ENCODE measurements around the gene CCDC127. TPM values are rescaled to one million over a fixed set of nuclear protein-coding genes. Genes with fewer than 3 reads are reported as not detected.
"Not testable (repeated sequence)": the region's sequence is repeated elsewhere in the genome, so short reads cannot be mapped to it uniquely, and the experiment has no call there.

The CCDC127 gene
- total and polyA plus RNA-seq, 5 donors from 2014 or later, result 3.2 to 5.7 (median 4.0) TPM

DNA sequence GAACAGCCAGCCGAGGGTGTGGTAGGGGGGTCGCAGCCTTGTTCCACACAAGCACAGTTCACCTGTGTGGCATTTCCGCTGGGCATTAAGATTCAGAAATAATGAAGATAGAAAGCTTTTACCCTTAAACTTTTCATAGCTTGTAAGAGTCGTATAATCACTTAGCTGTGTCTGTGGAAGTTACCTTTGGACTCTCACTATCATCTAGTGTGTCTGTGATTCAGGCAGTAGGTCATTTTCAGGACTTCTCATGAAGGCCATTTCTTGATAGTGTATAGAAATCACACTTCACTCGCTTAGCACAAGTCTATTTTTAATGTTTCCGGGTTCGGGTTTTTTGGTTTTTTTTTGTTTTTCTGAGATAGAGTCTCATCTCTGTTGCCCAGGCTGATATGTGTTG, 37.2 kb upstream of the CCDC127 start:
- H3K36me3 ChIP-seq (ENCODE audit: control insufficient read depth, insufficient read depth, low read length), result peaks cover 19% of the 10 kb centered on the region
- H3K36me3 Mint-ChIP-seq, result peaks cover 24% of the 10 kb centered on the region
- H3K27ac Mint-ChIP-seq, result not testable (repeated sequence)

DNA sequence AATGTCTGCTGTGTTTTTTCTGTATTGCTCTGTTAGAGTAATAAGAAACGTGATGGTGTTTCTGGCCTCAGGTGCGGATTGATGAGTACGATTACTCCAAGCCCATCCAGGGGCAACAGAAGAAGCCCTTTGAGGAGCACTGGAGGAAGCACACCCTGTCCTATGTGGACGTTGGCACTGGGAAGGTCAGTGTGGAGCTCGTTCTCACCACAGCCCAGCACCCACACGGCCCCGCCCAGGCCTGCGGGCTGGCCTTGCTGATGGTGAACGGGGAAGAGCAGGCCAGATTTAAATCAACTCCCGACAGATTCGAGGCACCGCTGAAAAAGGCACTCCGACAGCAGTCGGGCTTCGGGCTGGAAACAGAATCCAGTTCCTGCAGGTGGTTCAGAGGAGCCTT, 36.4 kb upstream of the CCDC127 start:
- not testable (repeated sequence) for H3K27me3 ChIP-seq (ENCODE audit: control insufficient read depth, insufficient read depth, low read length); H3K9me3 Mint-ChIP-seq; H3K9me3 ChIP-seq (ENCODE audit: control insufficient read depth in 2 of 2, low read length in 2 of 2); DNase-seq; H3K27me3 Mint-ChIP-seq; H3K27ac ChIP-seq (ENCODE audit: insufficient read depth, low read length, poor library complexity, severe bottlenecking); H3K4me3 Mint-ChIP-seq; H3K4me3 ChIP-seq (ENCODE audit: low read depth, low read length); H3K4me1 ChIP-seq (ENCODE audit: control insufficient read depth, insufficient read depth, low read length, poor library complexity, severe bottlenecking); H3K27ac Mint-ChIP-seq; ATAC-seq (ENCODE audit: low read depth in 2 of 2)
- H3K4me1 Mint-ChIP-seq, result peaks cover 7 to 17% (median 11%) of the 10 kb centered on the region in 4 donors
- peaks cover 20% of the 10 kb centered on the region for H3K36me3 ChIP-seq (ENCODE audit: control insufficient read depth, insufficient read depth, low read length)
- H3K36me3 Mint-ChIP-seq, result peaks cover 32% of the 10 kb centered on the region

More for the DNA sequence above, 37.2 kb upstream of the CCDC127 start:
- not testable (repeated sequence) for H3K4me1 ChIP-seq (ENCODE audit: control insufficient read depth, insufficient read depth, low read length, poor library complexity, severe bottlenecking); H3K9me3 ChIP-seq (ENCODE audit: control insufficient read depth in 2 of 2, low read length in 2 of 2); H3K27me3 Mint-ChIP-seq; H3K27me3 ChIP-seq (ENCODE audit: control insufficient read depth, insufficient read depth, low read length); H3K27ac ChIP-seq (ENCODE audit: insufficient read depth, low read length, poor library complexity, severe bottlenecking); DNase-seq; H3K9me3 Mint-ChIP-seq; ATAC-seq (ENCODE audit: low read depth in 2 of 2); H3K4me3 ChIP-seq (ENCODE audit: low read depth, low read length); H3K4me3 Mint-ChIP-seq
- peaks cover 7 to 17% (median 11%) of the 10 kb centered on the region in 4 donors for H3K4me1 Mint-ChIP-seq

DNA sequence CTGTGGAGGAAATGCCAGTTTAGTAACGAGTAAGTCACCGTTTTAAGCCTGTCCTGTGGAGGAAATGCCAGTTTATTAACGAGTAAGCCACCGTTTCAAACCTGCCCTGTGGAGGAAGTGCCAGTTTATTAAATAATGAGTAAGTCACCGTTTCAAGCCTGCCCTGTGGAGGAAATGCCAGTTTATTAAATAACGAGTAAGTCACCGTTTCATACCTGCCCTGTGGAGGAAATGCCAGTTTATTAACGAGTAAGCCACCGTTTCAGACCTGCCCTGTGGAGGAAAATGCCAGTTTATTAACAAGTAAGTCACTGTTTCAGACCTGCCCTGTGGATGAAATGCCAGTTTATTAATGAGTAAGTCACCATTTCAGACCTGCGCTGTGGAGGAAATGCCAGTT, 34.6 kb upstream of the CCDC127 start:
- Histone ChIP-seq H3K9me3 (ENCODE audit: control insufficient read depth in 2 of 2, low read length in 2 of 2) (no peaks in the 10 kb centered on the region), H3K27ac (ENCODE audit: insufficient read depth, low read length, poor library complexity, severe bottlenecking) (peak overlapping the region; percentile 51), H3K27me3 (ENCODE audit: control insufficient read depth, insufficient read depth, low read length) (no peaks in the 10 kb centered on the region), H3K4me1 (ENCODE audit: control insufficient read depth, insufficient read depth, low read length, poor library complexity, severe bottlenecking) (peaks cover 8% of the 10 kb centered on the region), H3K4me3 (ENCODE audit: low read depth, low read length) (peak overlapping the region; percentile 77), H3K36me3 (ENCODE audit: control insufficient read depth, insufficient read depth, low read length) (peaks cover 32% of the 10 kb centered on the region)
- Mint-ChIP-seq H3K9me3 (no peaks in the 10 kb centered on the region), H3K4me3 (peak overlapping the region; percentile 10 to 84 (median 46)), H3K27ac (peak overlapping the region; percentile 79 to 84 (median 80)), H3K36me3 (peaks cover 42% of the 10 kb centered on the region), H3K27me3 (no peaks in the 10 kb centered on the region), H3K4me1 (peaks cover 7 to 17% (median 11%) of the 10 kb centered on the region in 4 donors)
- peak in 1 of 3 donors; percentile 54 for DNase-seq
- no peak for ATAC-seq (ENCODE audit: low read depth in 2 of 2)

DNA sequence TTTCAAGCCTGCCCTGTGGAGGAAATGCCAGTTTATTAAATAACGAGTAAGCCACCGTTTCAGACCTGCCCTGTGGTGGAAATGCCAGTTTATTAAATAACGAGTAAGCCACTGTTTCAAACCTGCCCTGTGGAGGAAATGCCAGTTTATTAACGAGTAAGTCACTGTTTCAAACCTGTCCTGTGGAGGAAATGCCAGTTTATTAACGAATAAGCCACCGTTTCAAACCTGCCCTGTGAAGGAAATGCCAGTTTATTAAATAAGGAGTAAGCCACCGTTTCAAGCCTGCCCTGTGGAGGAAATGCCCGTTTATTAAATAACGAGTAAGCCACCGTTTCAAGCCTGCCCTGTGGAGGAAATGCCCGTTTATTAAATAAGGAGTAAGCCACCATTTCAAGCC, 34.0 kb upstream of the CCDC127 start:
- peak overlapping the region in 3 of 4 donors; percentile 45 to 84 (median 48) for H3K4me3 Mint-ChIP-seq

DNA sequence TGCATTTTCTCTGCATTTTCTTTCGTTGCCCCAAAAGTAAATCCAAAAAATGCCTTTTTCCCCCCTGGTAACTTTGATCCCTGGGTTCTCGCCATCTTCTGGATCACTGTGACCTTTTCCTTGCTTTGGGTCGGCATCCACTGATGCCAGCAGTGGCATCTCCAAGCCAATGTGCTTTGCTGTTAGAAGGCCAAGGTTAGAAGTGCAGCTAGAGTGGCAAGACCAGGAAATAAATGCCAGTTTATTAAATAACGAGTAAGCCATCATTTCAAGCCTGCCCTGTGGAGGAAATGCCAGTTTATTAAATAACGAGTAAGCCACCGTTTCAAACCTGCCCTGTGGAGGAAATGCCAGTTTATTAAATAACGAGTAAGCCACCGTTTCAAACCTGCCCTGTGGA, 33.6 kb upstream of the CCDC127 start:
- H3K9me3 ChIP-seq (ENCODE audit: control insufficient read depth in 2 of 2, low read length in 2 of 2); H3K27me3 Mint-ChIP-seq; H3K4me1 ChIP-seq (ENCODE audit: control insufficient read depth, insufficient read depth, low read length, poor library complexity, severe bottlenecking); H3K9me3 Mint-ChIP-seq; DNase-seq; H3K4me3 ChIP-seq (ENCODE audit: low read depth, low read length); H3K27me3 ChIP-seq (ENCODE audit: control insufficient read depth, insufficient read depth, low read length); H3K4me3 Mint-ChIP-seq; ATAC-seq (ENCODE audit: low read depth in 2 of 2): not testable (repeated sequence)
- peak overlapping the region; percentile 51 for H3K27ac ChIP-seq (ENCODE audit: insufficient read depth, low read length, poor library complexity, severe bottlenecking)
- H3K27ac Mint-ChIP-seq, result peak overlapping the region in 1 of 3 donors; percentile 84
- H3K36me3 ChIP-seq (ENCODE audit: control insufficient read depth, insufficient read depth, low read length), result peaks cover 26% of the 10 kb centered on the region
- peaks cover 7 to 17% (median 11%) of the 10 kb centered on the region in 4 donors for H3K4me1 Mint-ChIP-seq
- peaks cover 50% of the 10 kb centered on the region for H3K36me3 Mint-ChIP-seq

More for the DNA sequence above, 34.0 kb upstream of the CCDC127 start:
- H3K9me3 Mint-ChIP-seq; ATAC-seq (ENCODE audit: low read depth in 2 of 2); H3K4me1 ChIP-seq (ENCODE audit: control insufficient read depth, insufficient read depth, low read length, poor library complexity, severe bottlenecking); H3K27me3 ChIP-seq (ENCODE audit: control insufficient read depth, insufficient read depth, low read length); H3K9me3 ChIP-seq (ENCODE audit: control insufficient read depth in 2 of 2, low read length in 2 of 2); H3K27me3 Mint-ChIP-seq: not testable (repeated sequence)
- H3K4me1 Mint-ChIP-seq, result peaks cover 7 to 17% (median 11%) of the 10 kb centered on the region in 4 donors
- Histone ChIP-seq H3K36me3 (ENCODE audit: control insufficient read depth, insufficient read depth, low read length) (peaks cover 30% of the 10 kb centered on the region), H3K27ac (ENCODE audit: insufficient read depth, low read length, poor library complexity, severe bottlenecking) (peak overlapping the region; percentile 51), H3K4me3 (ENCODE audit: low read depth, low read length) (peak overlapping the region; percentile 77)
- peak in 1 of 3 donors; percentile 8 for DNase-seq
- peak overlapping the region in 2 of 3 donors; percentile 80 to 84 for H3K27ac Mint-ChIP-seq
- peaks cover 47% of the 10 kb centered on the region for H3K36me3 Mint-ChIP-seq

DNA sequence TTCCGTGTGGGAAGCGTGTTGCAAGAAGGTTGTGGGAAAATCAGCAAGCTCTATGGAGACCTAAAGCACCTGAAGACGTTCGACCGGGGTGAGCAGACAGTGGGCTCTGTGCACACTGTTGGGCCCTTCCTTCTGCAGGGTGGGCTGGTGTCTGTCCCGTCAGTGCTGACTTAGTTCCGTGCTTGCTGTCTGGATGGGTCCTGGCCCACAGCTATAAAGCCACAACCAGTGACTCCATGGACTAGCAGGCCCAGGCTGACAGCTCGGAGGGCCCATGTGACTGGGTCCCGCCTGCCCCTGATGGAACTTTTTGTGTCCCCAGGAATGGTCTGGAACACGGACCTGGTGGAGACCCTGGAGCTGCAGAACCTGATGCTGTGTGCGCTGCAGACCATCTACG, 33.1 kb upstream of the CCDC127 start:
- not testable (repeated sequence) for H3K27ac ChIP-seq (ENCODE audit: insufficient read depth, low read length, poor library complexity, severe bottlenecking); H3K4me3 Mint-ChIP-seq; H3K4me1 ChIP-seq (ENCODE audit: control insufficient read depth, insufficient read depth, low read length, poor library complexity, severe bottlenecking); H3K9me3 Mint-ChIP-seq; H3K27me3 ChIP-seq (ENCODE audit: control insufficient read depth, insufficient read depth, low read length); H3K9me3 ChIP-seq (ENCODE audit: control insufficient read depth in 2 of 2, low read length in 2 of 2); DNase-seq; H3K4me3 ChIP-seq (ENCODE audit: low read depth, low read length); ATAC-seq (ENCODE audit: low read depth in 2 of 2); H3K27me3 Mint-ChIP-seq
- peaks cover 50% of the 10 kb centered on the region for H3K36me3 Mint-ChIP-seq
- peak overlapping the region in 1 of 3 donors; percentile 84 for H3K27ac Mint-ChIP-seq
- H3K4me1 Mint-ChIP-seq, result peaks cover 9 to 17% (median 11%) of the 10 kb centered on the region in 4 donors
- H3K36me3 ChIP-seq (ENCODE audit: control insufficient read depth, insufficient read depth, low read length), result peaks cover 28% of the 10 kb centered on the region

DNA sequence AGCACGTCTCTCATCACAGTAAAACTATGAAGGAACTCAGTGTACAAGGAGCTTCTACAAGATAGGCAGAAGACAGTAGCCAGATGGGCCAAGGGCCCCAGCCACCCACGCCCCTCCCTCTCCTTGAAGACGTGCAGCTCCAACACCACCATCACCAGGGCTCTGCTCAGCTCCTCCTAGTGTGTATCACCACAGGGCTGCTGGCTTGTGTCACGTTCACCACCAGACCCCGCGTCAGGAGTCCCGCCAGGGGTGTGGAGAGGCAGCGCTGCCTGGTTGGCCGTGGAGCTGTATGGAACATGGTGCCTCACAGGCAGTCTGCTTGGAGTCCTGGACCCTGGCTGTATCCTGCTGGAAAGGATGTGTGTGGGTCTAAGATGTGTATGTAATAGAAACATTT, 32.4 kb upstream of the CCDC127 start:
- peaks cover 55% of the 10 kb centered on the region for H3K36me3 Mint-ChIP-seq
- not testable (repeated sequence) for ATAC-seq (ENCODE audit: low read depth in 2 of 2); H3K27ac Mint-ChIP-seq

DNA sequence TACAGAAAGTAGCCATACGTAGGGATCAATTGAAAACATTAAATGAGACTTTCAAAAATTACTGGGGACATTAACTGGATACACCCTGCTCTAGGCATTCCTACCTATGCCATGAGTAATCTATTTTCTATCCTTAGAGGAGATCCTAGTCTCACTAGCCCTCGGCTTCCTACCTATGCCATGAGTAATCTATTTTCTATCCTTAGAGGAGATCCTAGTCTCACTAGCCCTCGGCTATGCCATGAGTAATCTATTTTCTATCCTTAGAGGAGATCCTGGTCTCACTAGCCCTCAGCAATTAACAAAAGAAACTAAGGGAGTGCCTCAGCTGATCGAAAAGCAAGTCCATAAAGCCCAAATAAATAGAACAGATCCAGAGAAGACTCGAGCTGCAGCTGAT, 27.8 kb upstream of the CCDC127 start:
- not testable (repeated sequence) for H3K4me3 Mint-ChIP-seq; H3K9me3 Mint-ChIP-seq; H3K27me3 Mint-ChIP-seq; H3K9me3 ChIP-seq (ENCODE audit: control insufficient read depth in 2 of 2, low read length in 2 of 2); DNase-seq; H3K27ac ChIP-seq (ENCODE audit: insufficient read depth, low read length, poor library complexity, severe bottlenecking); H3K4me3 ChIP-seq (ENCODE audit: low read depth, low read length); ATAC-seq (ENCODE audit: low read depth in 2 of 2); H3K27me3 ChIP-seq (ENCODE audit: control insufficient read depth, insufficient read depth, low read length); H3K4me1 ChIP-seq (ENCODE audit: control insufficient read depth, insufficient read depth, low read length, poor library complexity, severe bottlenecking); H3K27ac Mint-ChIP-seq
- Mint-ChIP-seq H3K36me3 (peaks cover 71% of the 10 kb centered on the region), H3K4me1 (peaks cover 0 to 19% (median 16%) of the 10 kb centered on the region in 4 donors)
- H3K36me3 ChIP-seq (ENCODE audit: control insufficient read depth, insufficient read depth, low read length), result peaks cover 50% of the 10 kb centered on the region

More for the DNA sequence above, 32.4 kb upstream of the CCDC127 start:
- H3K27ac ChIP-seq (ENCODE audit: insufficient read depth, low read length, poor library complexity, severe bottlenecking); H3K4me1 ChIP-seq (ENCODE audit: control insufficient read depth, insufficient read depth, low read length, poor library complexity, severe bottlenecking); H3K27me3 ChIP-seq (ENCODE audit: control insufficient read depth, insufficient read depth, low read length); H3K4me3 ChIP-seq (ENCODE audit: low read depth, low read length); H3K9me3 Mint-ChIP-seq; H3K9me3 ChIP-seq (ENCODE audit: control insufficient read depth in 2 of 2, low read length in 2 of 2); H3K27me3 Mint-ChIP-seq; DNase-seq: not testable (repeated sequence)
- Mint-ChIP-seq H3K4me1 (peaks cover 9 to 17% (median 11%) of the 10 kb centered on the region in 4 donors), H3K4me3 (peak overlapping the region in 1 of 4 donors; percentile 70)
- H3K36me3 ChIP-seq (ENCODE audit: control insufficient read depth, insufficient read depth, low read length), result peaks cover 33% of the 10 kb centered on the region
